Measurements from ENCODE around the gene WFDC1. TPM values are rescaled to one million over a fixed set of nuclear protein-coding genes. Genes with fewer than 3 reads are reported as not detected.

WFDC1 gene
- total RNA-seq, 1 donor from 2014 or later = 12.0 TPM

DNA sequence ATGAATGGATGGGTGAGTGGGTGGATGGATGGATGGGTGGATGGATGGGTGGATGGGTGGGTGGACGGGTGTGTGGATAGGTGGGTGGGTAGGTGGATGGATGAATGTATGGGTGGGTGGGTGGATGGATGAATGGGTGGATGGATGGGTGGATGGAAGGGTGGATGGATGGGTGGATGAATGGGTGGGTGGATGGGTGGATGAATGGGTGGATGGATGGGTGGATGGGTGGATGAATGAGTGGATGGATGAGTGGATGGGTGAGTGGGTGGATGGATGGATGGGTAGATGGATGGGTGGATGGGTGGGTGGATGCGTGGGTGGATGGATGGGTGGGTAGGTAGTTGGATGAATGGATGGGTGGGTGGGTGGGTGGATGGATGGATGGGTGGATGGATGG is 60.5 kb downstream of the WFDC1 start:
- Histone ChIP-seq H3K4me3 (no peak overlapping the region), H3K4me1 (peaks cover 9% of the 10 kb centered on the region), H3K9me3 (no peaks in the 10 kb centered on the region), H3K36me3 (no peaks in the 10 kb centered on the region), H3K27me3 (no peaks in the 10 kb centered on the region), H3K27ac (no peak overlapping the region)
- intact Hi-C loops (cut with DNase I) = no loop called here
- DNase-seq (ENCODE audit: extremely low spot score in 2 of 2) = no peak
- TF ChIP-seq, protein P1, sequence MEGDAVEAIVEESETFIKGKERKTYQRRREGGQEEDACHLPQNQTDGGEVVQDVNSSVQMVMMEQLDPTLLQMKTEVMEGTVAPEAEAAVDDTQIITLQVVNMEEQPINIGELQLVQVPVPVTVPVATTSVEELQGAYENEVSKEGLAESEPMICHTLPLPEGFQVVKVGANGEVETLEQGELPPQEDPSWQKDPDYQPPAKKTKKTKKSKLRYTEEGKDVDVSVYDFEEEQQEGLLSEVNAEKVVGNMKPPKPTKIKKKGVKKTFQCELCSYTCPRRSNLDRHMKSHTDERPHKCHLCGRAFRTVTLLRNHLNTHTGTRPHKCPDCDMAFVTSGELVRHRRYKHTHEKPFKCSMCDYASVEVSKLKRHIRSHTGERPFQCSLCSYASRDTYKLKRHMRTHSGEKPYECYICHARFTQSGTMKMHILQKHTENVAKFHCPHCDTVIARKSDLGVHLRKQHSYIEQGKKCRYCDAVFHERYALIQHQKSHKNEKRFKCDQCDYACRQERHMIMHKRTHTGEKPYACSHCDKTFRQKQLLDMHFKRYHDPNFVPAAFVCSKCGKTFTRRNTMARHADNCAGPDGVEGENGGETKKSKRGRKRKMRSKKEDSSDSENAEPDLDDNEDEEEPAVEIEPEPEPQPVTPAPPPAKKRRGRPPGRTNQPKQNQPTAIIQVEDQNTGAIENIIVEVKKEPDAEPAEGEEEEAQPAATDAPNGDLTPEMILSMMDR (IDR thresholded peaks at IDR 0.05) = no peak
- no peak for TF ChIP-seq POLR2A (IDR thresholded peaks at IDR 0.05)
- no peak for TF ChIP-seq POLR2AphosphoS5 (IDR thresholded peaks at IDR 0.05; ENCODE audit: insufficient read depth in 1 of 2, low read depth in 1 of 2)

DNA sequence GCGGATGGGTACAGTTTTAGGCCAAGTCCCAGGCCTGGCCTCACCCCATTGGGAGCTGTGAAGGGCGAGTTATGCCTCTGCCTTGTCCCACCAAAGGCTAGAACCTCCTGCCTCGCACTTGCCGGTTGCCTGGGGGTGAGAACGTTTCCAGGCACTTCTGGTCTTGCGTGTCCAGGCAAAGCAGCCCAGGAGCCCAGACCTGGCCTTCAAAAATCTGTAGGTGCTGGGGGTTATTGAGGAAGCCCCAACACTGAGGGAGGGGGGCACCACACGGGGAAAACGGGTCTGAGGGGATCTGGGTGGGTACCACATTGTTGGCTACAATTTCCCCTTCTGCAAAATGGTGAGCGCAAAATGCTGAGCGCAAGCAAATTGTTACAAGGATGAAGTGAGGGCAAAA is 61.5 kb downstream of the WFDC1 start:
- Histone ChIP-seq H3K4me3 (no peak overlapping the region), H3K36me3 (no peaks in the 10 kb centered on the region), H3K9me3 (no peaks in the 10 kb centered on the region), H3K27me3 (no peaks in the 10 kb centered on the region), H3K27ac (no peak overlapping the region), H3K4me1 (peaks cover 9% of the 10 kb centered on the region)
- no peak for TF ChIP-seq POLR2AphosphoS5 (IDR thresholded peaks at IDR 0.05; ENCODE audit: insufficient read depth in 1 of 2, low read depth in 1 of 2)
- TF ChIP-seq, protein P1 (IDR thresholded peaks at IDR 0.05) = no peak
- no peak for TF ChIP-seq POLR2A (IDR thresholded peaks at IDR 0.05)
- intact Hi-C loops (cut with DNase I) = no loop called here
- DNase-seq (ENCODE audit: extremely low spot score in 2 of 2) = no peak

- Histone ChIP-seq H3K4me3 (no peak overlapping the region), H3K9me3 (no peaks in the 10 kb centered on the region), H3K4me1 (peaks cover 9% of the 10 kb centered on the region), H3K36me3 (no peaks in the 10 kb centered on the region), H3K27ac (no peak overlapping the region), H3K27me3 (no peaks in the 10 kb centered on the region)
- DNase-seq (ENCODE audit: extremely low spot score in 2 of 2) = no peak
- TF ChIP-seq POLR2A (IDR thresholded peaks at IDR 0.05) = no peak
- TF ChIP-seq POLR2AphosphoS5 (IDR thresholded peaks at IDR 0.05; ENCODE audit: insufficient read depth in 1 of 2, low read depth in 1 of 2) = no peak
- TF ChIP-seq, protein P1 (IDR thresholded peaks at IDR 0.05) = no peak
- intact Hi-C loops (cut with DNase I) = no loop called here
Observed at GRCh38 chr16:84356591-84357116, 62.0 kb downstream of the WFDC1 start.

- TF ChIP-seq, protein P1 (IDR thresholded peaks at IDR 0.05) = no peak
- no peak for TF ChIP-seq POLR2A (IDR thresholded peaks at IDR 0.05)
- no peak for TF ChIP-seq POLR2AphosphoS5 (IDR thresholded peaks at IDR 0.05; ENCODE audit: insufficient read depth in 1 of 2, low read depth in 1 of 2)
- peaks cover 9% of the 10 kb centered on the region for H3K4me1 ChIP-seq
Observed at GRCh38 chr16:84357191-84357651, 62.5 kb downstream of the WFDC1 start.

GRCh38 chr16:84358601-84359295 is 64.1 kb downstream of the WFDC1 start:
- intact Hi-C loops (cut with DNase I) = no loop called here
- Histone ChIP-seq H3K36me3 (no peaks in the 10 kb centered on the region), H3K27me3 (no peaks in the 10 kb centered on the region), H3K4me3 (no peak overlapping the region), H3K4me1 (peaks cover 9% of the 10 kb centered on the region), H3K9me3 (no peaks in the 10 kb centered on the region), H3K27ac (no peak overlapping the region)
- no peak for DNase-seq (ENCODE audit: extremely low spot score in 2 of 2)
- TF ChIP-seq POLR2AphosphoS5 (IDR thresholded peaks at IDR 0.05; ENCODE audit: insufficient read depth in 1 of 2, low read depth in 1 of 2) = no peak
- TF ChIP-seq, protein P1 (IDR thresholded peaks at IDR 0.05) = no peak
- TF ChIP-seq POLR2A (IDR thresholded peaks at IDR 0.05) = no peak

More at GRCh38 chr16:84357191-84357651, 62.5 kb downstream of the WFDC1 start:
- H3K4me3 ChIP-seq = no peak overlapping the region
- H3K36me3 ChIP-seq = no peaks in the 10 kb centered on the region
- intact Hi-C loops (cut with DNase I) = no loop called here
- no peaks in the 10 kb centered on the region for H3K27me3 ChIP-seq
- DNase-seq (ENCODE audit: extremely low spot score in 2 of 2) = no peak
- no peaks in the 10 kb centered on the region for H3K9me3 ChIP-seq
- no peak overlapping the region for H3K27ac ChIP-seq

All from vagina (tissue), 2 donors.